HepG2 (cell line): ENCODE measurements around the gene CCNJL. TPM values are rescaled to one million over a fixed set of nuclear protein-coding genes. Genes with fewer than 3 reads are reported as not detected.

Experiments
- EEA1 ChIP-seq: sonication (generic); formaldehyde crosslinking; IDR thresholded peaks from 2 replicates; pipeline ENCODE4 v1.5.1; 2020; ENCODE audit warnings: mild to moderate bottlenecking, missing genetic modification reagents, borderline replicate concordance
- ZMAT3 ChIP-seq: sonication (generic); formaldehyde crosslinking; conservative IDR thresholded peaks from 2 replicates; pipeline ENCODE4 v1.7.0; 2021; ENCODE audit warnings: missing genetic modification reagents
- polyA plus RNA-seq, 8 experiments: library from polyadenylated mRNA; depleted of rRNA in 3 of 8; stranded (reverse) in 7 of 8; unstranded in 1 of 8; fragments of >200 nt; fragmentation: Illumina TruSeq in 4 of 8; extraction: Trizol in 4 of 8; gene quantifications; 2 replicates each; pipeline versions ENCODE4 v1.2.1 to v1.2.3, GENCODE V29; 2011 to 2016; ENCODE audit warnings: low read depth in 4 of 8, missing spikeins in 1 of 8, mixed read lengths in 1 of 8; ENCODE audit not compliant: insufficient read depth in 1 of 8
- total RNA-seq, 5 experiments: library from RNA; depleted of rRNA; stranded (reverse); fragments of >200 nt; fragmentation: Illumina TruSeq; extraction: Trizol; gene quantifications; 2 replicates each; pipeline ENCODE4 v1.2.3, GENCODE V29; 2016; ENCODE audit warnings: low read depth in 1 of 5
- TF ChIP-seq, protein P1 (sequence below): sonication (generic); formaldehyde crosslinking; IDR thresholded peaks from 2 replicates; pipeline ENCODE4 v1.4.0; 2020; ENCODE audit warnings: missing genetic modification reagents, borderline replicate concordance
- TF ChIP-seq, protein P2 (sequence below): sonication (generic); formaldehyde crosslinking; IDR thresholded peaks from 2 replicates; pipeline ENCODE4 v1.4.0; 2020; ENCODE audit warnings: missing genetic modification reagents, mild to moderate bottlenecking, borderline replicate concordance
- TF ChIP-seq, protein P3 (sequence below): sonication (generic); formaldehyde crosslinking; IDR thresholded peaks from 2 replicates; pipeline ENCODE4 v1.8.0; 2022; ENCODE audit warnings: mild to moderate bottlenecking, missing genetic modification reagents; ENCODE audit not compliant: insufficient replicate concordance

CCNJL gene
- total and polyA plus RNA-seq, 2 of the 13 experiments (the other 11 are each of a cell fraction or from before 2014, with no cell fraction given), result 1.6 to 4.4 TPM

DNA sequence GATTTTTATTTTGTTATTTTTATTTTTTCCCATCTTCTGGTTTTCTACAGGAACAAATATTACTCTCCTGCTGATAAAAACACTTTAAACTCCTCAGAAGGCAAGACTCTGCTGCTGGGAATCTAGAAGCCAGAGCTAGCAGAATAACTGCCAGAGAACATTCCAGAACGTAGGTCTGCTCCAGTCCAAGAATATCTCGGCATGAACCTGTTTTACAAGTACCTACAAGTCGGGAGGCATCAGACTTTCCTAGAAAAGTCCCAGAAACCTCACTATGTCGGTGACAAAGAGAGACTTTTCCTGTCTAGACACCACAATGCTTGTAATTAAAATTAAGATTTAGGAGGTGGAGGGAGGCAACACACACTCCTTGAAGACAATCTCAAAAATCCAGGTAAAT is 41.7 kb downstream of the CCNJL start (continued):
- TF ChIP-seq, protein P1, sequence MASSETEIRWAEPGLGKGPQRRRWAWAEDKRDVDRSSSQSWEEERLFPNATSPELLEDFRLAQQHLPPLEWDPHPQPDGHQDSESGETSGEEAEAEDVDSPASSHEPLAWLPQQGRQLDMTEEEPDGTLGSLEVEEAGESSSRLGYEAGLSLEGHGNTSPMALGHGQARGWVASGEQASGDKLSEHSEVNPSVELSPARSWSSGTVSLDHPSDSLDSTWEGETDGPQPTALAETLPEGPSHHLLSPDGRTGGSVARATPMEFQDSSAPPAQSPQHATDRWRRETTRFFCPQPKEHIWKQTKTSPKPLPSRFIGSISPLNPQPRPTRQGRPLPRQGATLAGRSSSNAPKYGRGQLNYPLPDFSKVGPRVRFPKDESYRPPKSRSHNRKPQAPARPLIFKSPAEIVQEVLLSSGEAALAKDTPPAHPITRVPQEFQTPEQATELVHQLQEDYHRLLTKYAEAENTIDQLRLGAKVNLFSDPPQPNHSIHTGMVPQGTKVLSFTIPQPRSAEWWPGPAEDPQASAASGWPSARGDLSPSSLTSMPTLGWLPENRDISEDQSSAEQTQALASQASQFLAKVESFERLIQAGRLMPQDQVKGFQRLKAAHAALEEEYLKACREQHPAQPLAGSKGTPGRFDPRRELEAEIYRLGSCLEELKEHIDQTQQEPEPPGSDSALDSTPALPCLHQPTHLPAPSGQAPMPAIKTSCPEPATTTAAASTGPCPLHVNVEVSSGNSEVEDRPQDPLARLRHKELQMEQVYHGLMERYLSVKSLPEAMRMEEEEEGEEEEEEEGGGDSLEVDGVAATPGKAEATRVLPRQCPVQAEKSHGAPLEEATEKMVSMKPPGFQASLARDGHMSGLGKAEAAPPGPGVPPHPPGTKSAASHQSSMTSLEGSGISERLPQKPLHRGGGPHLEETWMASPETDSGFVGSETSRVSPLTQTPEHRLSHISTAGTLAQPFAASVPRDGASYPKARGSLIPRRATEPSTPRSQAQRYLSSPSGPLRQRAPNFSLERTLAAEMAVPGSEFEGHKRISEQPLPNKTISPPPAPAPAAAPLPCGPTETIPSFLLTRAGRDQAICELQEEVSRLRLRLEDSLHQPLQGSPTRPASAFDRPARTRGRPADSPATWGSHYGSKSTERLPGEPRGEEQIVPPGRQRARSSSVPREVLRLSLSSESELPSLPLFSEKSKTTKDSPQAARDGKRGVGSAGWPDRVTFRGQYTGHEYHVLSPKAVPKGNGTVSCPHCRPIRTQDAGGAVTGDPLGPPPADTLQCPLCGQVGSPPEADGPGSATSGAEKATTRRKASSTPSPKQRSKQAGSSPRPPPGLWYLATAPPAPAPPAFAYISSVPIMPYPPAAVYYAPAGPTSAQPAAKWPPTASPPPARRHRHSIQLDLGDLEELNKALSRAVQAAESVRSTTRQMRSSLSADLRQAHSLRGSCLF (CRISPR knock-in tag), result no peak
- TF ChIP-seq ZMAT3 (CRISPR knock-in tag) (no peak), EEA1 (CRISPR knock-in tag) (no peak)
- TF ChIP-seq, protein P2, sequence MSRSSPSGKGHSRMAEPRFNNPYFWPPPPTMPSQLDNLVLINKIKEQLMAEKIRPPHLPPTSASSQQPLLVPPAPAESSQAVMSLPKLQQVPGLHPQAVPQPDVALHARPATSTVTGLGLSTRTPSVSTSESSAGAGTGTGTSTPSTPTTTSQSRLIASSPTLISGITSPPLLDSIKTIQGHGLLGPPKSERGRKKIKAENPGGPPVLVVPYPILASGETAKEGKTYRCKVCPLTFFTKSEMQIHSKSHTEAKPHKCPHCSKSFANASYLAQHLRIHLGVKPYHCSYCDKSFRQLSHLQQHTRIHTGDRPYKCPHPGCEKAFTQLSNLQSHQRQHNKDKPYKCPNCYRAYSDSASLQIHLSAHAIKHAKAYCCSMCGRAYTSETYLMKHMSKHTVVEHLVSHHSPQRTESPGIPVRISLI (CRISPR knock-in tag), result no peak
- TF ChIP-seq, protein P3, sequence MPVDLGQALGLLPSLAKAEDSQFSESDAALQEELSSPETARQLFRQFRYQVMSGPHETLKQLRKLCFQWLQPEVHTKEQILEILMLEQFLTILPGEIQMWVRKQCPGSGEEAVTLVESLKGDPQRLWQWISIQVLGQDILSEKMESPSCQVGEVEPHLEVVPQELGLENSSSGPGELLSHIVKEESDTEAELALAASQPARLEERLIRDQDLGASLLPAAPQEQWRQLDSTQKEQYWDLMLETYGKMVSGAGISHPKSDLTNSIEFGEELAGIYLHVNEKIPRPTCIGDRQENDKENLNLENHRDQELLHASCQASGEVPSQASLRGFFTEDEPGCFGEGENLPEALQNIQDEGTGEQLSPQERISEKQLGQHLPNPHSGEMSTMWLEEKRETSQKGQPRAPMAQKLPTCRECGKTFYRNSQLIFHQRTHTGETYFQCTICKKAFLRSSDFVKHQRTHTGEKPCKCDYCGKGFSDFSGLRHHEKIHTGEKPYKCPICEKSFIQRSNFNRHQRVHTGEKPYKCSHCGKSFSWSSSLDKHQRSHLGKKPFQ (CRISPR knock-in tag), result no peak
